Smooth muscle cell (in vitro differentiated cells): Measurements from ENCODE around the gene HSPB9. TPM values are rescaled to one million over a fixed set of nuclear protein-coding genes. Genes with fewer than 3 reads are reported as not detected.

Source experiments
- DNase-seq: peaks from one replicate; lab custom pipeline; 2025; ENCODE audit not compliant: unreplicated experiment; lab: John Stamatoyannopoulos, UW
- H2AFZ ChIP-seq: fragments of 200-600 bp; sonication (generic); 2 replicates; pipeline ENCODE4 v1.6.0; 2016; ENCODE audit warnings: antibody characterized with exemption, low read depth, mild to moderate bottlenecking
- H3F3A ChIP-seq: fragments of 200-600 bp; sonication (generic); 2 replicates; pipeline ENCODE4 v1.6.0; 2017; ENCODE audit warnings: antibody characterized with exemption, low read depth
- H3K27ac ChIP-seq: fragments of 200-600 bp; sonication (generic); 2 replicates; pipeline ENCODE4 v1.5.1; 2016; ENCODE audit warnings: low read depth, mild to moderate bottlenecking
- H3K27me3 ChIP-seq: fragments of 200-600 bp; sonication (generic); 2 replicates; pipeline ENCODE4 v1.6.1; 2016; ENCODE audit warnings: low read depth, mild to moderate bottlenecking
- H3K36me3 ChIP-seq: fragments of 200-600 bp; sonication (generic); 2 replicates; pipeline ENCODE4 v1.5.1; 2016; ENCODE audit warnings: low read depth
- H3K4me1 ChIP-seq: fragments of 200-600 bp; sonication (generic); 2 replicates; pipeline ENCODE4 v1.5.1; 2016; ENCODE audit warnings: low read depth
- H3K4me2 ChIP-seq: fragments of 200-600 bp; sonication (generic); 2 replicates; pipeline ENCODE4 v1.6.0; 2016; ENCODE audit warnings: mild to moderate bottlenecking
- H3K4me3 ChIP-seq: fragments of 200-600 bp; sonication (generic); 2 replicates; pipeline ENCODE4 v1.5.1; 2016; ENCODE audit warnings: mild to moderate bottlenecking
- H3K79me2 ChIP-seq: fragments of 200-600 bp; sonication (generic); 2 replicates; pipeline ENCODE4 v1.6.0; 2016; ENCODE audit warnings: low read depth, mild to moderate bottlenecking
- H3K9ac ChIP-seq: fragments of 200-600 bp; sonication (generic); 2 replicates; pipeline ENCODE4 v1.6.0; 2016; ENCODE audit warnings: low read depth
- H3K9me3 ChIP-seq: fragments of 200-600 bp; sonication (generic); replicated peaks from 2 replicates; pipeline ENCODE4 v1.5.1; 2016; ENCODE audit warnings: low read depth
- H4K20me1 ChIP-seq: fragments of 200-600 bp; sonication (generic); 2 replicates; pipeline ENCODE4 v1.6.0; 2016; ENCODE audit warnings: low read depth
- CTCF ChIP-seq: fragments of 200-600 bp; sonication (generic); IDR thresholded peaks from 2 replicates; pipeline ENCODE4 v1.5.1; 2017; ENCODE audit warnings: borderline replicate concordance, mild to moderate bottlenecking, antibody characterized with exemption; ENCODE audit not compliant: insufficient read depth, poor library complexity, severe bottlenecking
- WGBS: methylation state at CpG from one replicate; pipeline ENCODE4 v1.1.7; 2016; ENCODE audit warnings: low lambda C conversion rate; 5-methylcytosine and 5-hydroxymethylcytosine counted together
- polyA plus RNA-seq: library from polyadenylated mRNA; unstranded; fragments of >200 nt; fragmentation: Nextera tagmentation; extraction: Ambion mirVana; gene quantifications from 2 replicates; pipeline ENCODE4 v1.2.1, GENCODE V29; 2016
- total RNA-seq: library from RNA; depleted of rRNA; stranded (reverse); fragments of >200 nt; gene quantifications from 2 replicates; pipeline ENCODE4 v1.2.3, GENCODE V29; 2014

The HSPB9 gene
- total and polyA plus RNA-seq, 2 experiments from 2014 or later = 0.39 TPM; not detected in 1

GRCh38 chr17:42077755-42078154 is 44.8 kb upstream of the HSPB9 start:
- H3K4me1 ChIP-seq = no peaks in the 10 kb centered on the region
- no peaks in the 10 kb centered on the region for H4K20me1 ChIP-seq
- TF ChIP-seq CTCF = no peak
- no peaks in the 10 kb centered on the region for H3K79me2 ChIP-seq
- H3K36me3 ChIP-seq = no peaks in the 10 kb centered on the region
- H3F3A ChIP-seq = no peaks in the 10 kb centered on the region
- no peak overlapping the region for H3K4me2 ChIP-seq
- H3K27me3 ChIP-seq = peaks cover 13% of the 10 kb centered on the region
- WGBS = 90% methylated on average over 5 of the region's 5 CpGs
- DNase-seq = no peak
- H2AFZ ChIP-seq = no peak overlapping the region
- H3K9me3 ChIP-seq = no peaks in the 10 kb centered on the region
- H3K9ac ChIP-seq = no peak overlapping the region
- H3K4me3 ChIP-seq = no peak overlapping the region
- no peak overlapping the region for H3K27ac ChIP-seq

GRCh38 chr17:42078396-42079043 is 44.1 kb upstream of the HSPB9 start:
- Histone ChIP-seq H3K9me3 (no peaks in the 10 kb centered on the region), H3K4me1 (no peaks in the 10 kb centered on the region), H3K4me2 (no peak overlapping the region), H3K36me3 (no peaks in the 10 kb centered on the region), H3K79me2 (no peaks in the 10 kb centered on the region), H3K27me3 (peaks cover 5% of the 10 kb centered on the region), H3F3A (no peaks in the 10 kb centered on the region), H4K20me1 (no peaks in the 10 kb centered on the region), H3K27ac (no peak overlapping the region), H2AFZ (no peak overlapping the region), H3K9ac (no peak overlapping the region), H3K4me3 (no peak overlapping the region)
- WGBS = 77% methylated on average over 8 of the region's 8 CpGs
- no peak for TF ChIP-seq CTCF
- no peak for DNase-seq

GRCh38 chr17:42079541-42079940 is 43.1 kb upstream of the HSPB9 start:
- H4K20me1 ChIP-seq = no peaks in the 10 kb centered on the region
- no peaks in the 10 kb centered on the region for H3F3A ChIP-seq
- 64% methylated on average over 2 of the region's 2 CpGs for WGBS
- no peak for DNase-seq
- no peaks in the 10 kb centered on the region for H3K79me2 ChIP-seq
- H2AFZ ChIP-seq = no peak overlapping the region
- no peaks in the 10 kb centered on the region for H3K27me3 ChIP-seq
- H3K9me3 ChIP-seq = no peaks in the 10 kb centered on the region
- H3K4me2 ChIP-seq = no peak overlapping the region
- no peaks in the 10 kb centered on the region for H3K4me1 ChIP-seq
- H3K4me3 ChIP-seq = no peak overlapping the region
- H3K36me3 ChIP-seq = no peaks in the 10 kb centered on the region
- H3K27ac ChIP-seq = no peak overlapping the region
- no peak overlapping the region for H3K9ac ChIP-seq
- no peak for TF ChIP-seq CTCF

- H3K27ac ChIP-seq = no peak overlapping the region
- H3K9me3 ChIP-seq = no peaks in the 10 kb centered on the region
- H3K27me3 ChIP-seq = no peaks in the 10 kb centered on the region
- no peak for TF ChIP-seq CTCF
- no peak overlapping the region for H3K4me3 ChIP-seq
- H3F3A ChIP-seq = no peaks in the 10 kb centered on the region
- H4K20me1 ChIP-seq = no peaks in the 10 kb centered on the region
- no peaks in the 10 kb centered on the region for H3K4me1 ChIP-seq
- no peak overlapping the region for H2AFZ ChIP-seq
- 91% methylated on average over 9 of the region's 9 CpGs for WGBS
- no peaks in the 10 kb centered on the region for H3K79me2 ChIP-seq
- no peaks in the 10 kb centered on the region for H3K36me3 ChIP-seq
- no peak overlapping the region for H3K9ac ChIP-seq
- no peak overlapping the region for H3K4me2 ChIP-seq
- DNase-seq = no peak
These were observed 41.0 kb upstream of the HSPB9 start for GRCh38 chr17:42081516-42082129.
